Vagina (tissue), 2 donors: ENCODE results near the gene COX6A2. TPM values are rescaled to one million over a fixed set of nuclear protein-coding genes. Genes with fewer than 3 reads are reported as not detected.

Experiments used
- DNase-seq, 2 donors: peaks; one replicate each; pipeline ENCODE4 v3.0.0-alpha.2; 2017; ENCODE audit errors: extremely low spot score in 2 of 2
- H3K27ac ChIP-seq: fragments of 200-600 bp; sonication (generic); one replicate; pipeline ENCODE4 v1.5.1; 2019
- H3K27me3 ChIP-seq: fragments of 200-600 bp; sonication (generic); one replicate; pipeline ENCODE4 v1.5.1; 2019
- H3K36me3 ChIP-seq, 2 donors: fragments of 200-600 bp; sonication (generic); one replicate each; pipeline ENCODE4 v1.5.1; 2017 to 2019
- H3K4me1 ChIP-seq: fragments of 200-600 bp; sonication (generic); one replicate; pipeline ENCODE4 v1.5.1; 2019
- H3K4me3 ChIP-seq, 2 donors: fragments of 200-600 bp; sonication (generic); 1 replicate in 1 of 2; 2 replicates in 1 of 2; pipeline ENCODE4 v1.5.1; 2016 to 2019
- H3K9me3 ChIP-seq: fragments of 200-600 bp; sonication (generic); one replicate; pipeline ENCODE4 v1.5.1; 2019
- CTCF ChIP-seq, 3 experiments: fragments of 450-650 bp in 2 of 3; fragments of 200-600 bp in 1 of 3; sonication (generic) in 1 of 3; IDR thresholded peaks; one replicate each; pipeline ENCODE4 v1.5.1; 2017 to 2019; ENCODE audit warnings: antibody characterized with exemption in 3 of 3, mild to moderate bottlenecking in 2 of 3, moderate library complexity in 2 of 3
- POLR2A ChIP-seq, 2 donors: fragments of 450-650 bp; IDR thresholded peaks; one replicate each; pipeline ENCODE4 v1.6.1; 2017; ENCODE audit warnings: antibody characterized with exemption in 2 of 2, mild to moderate bottlenecking in 2 of 2, moderate library complexity in 2 of 2
- POLR2AphosphoS5 ChIP-seq, 2 donors: sonication (generic); formaldehyde crosslinking; IDR thresholded peaks; one replicate each; pipeline ENCODE4 v1.9.0; 2017; ENCODE audit warnings: antibody characterized with exemption in 2 of 2, mild to moderate bottlenecking in 2 of 2, low read depth in 1 of 2; ENCODE audit not compliant: insufficient read depth in 1 of 2
- intact Hi-C: fragments of 100-400 bp; cut with DNase I; formaldehyde crosslinking; loops from one replicate; pipeline ENCODE4 v1.15.1; 2023
- total RNA-seq: library from RNA; depleted of rRNA; stranded (reverse); fragments of >200 nt; gene quantifications from one replicate; pipeline ENCODE4 v1.2.3, GENCODE V29; 2016

COX6A2 gene
- total RNA-seq, 1 donor from 2014 or later = not detected

- Histone ChIP-seq H3K36me3 (no peaks in the 10 kb centered on the region), H3K9me3 (no peaks in the 10 kb centered on the region), H3K4me1 (no peaks in the 10 kb centered on the region), H3K27me3 (no peaks in the 10 kb centered on the region), H3K4me3 (no peak overlapping the region), H3K27ac (no peak overlapping the region)
- no peak for DNase-seq
- TF ChIP-seq POLR2A (IDR thresholded peaks at IDR 0.05) (no peak), CTCF (IDR thresholded peaks at IDR 0.05) (no peak), POLR2AphosphoS5 (IDR thresholded peaks at IDR 0.05; ENCODE audit: insufficient read depth in 1 of 2, low read depth in 1 of 2) (no peak)
- intact Hi-C loops = no loop called here
Measured at GRCh38 chr16:31407406-31407805, 20.8 kb downstream of the COX6A2 start.

GRCh38 chr16:31404353-31405064 is 23.7 kb downstream of the COX6A2 start:
- no peak for DNase-seq
- TF ChIP-seq CTCF (IDR thresholded peaks at IDR 0.05) = no peak
- H3K4me3 ChIP-seq = no peak overlapping the region
- no peak overlapping the region for H3K27ac ChIP-seq
- H3K4me1 ChIP-seq = no peaks in the 10 kb centered on the region
- H3K9me3 ChIP-seq = no peaks in the 10 kb centered on the region
- H3K36me3 ChIP-seq = no peaks in the 10 kb centered on the region
- intact Hi-C loops = no loop called here
- H3K27me3 ChIP-seq = no peaks in the 10 kb centered on the region

- Histone ChIP-seq H3K27me3 (no peaks in the 10 kb centered on the region), H3K27ac (no peak overlapping the region), H3K9me3 (no peaks in the 10 kb centered on the region), H3K36me3 (no peaks in the 10 kb centered on the region), H3K4me3 (no peak overlapping the region), H3K4me1 (no peaks in the 10 kb centered on the region)
- intact Hi-C loops = no loop called here
- no peak for TF ChIP-seq POLR2AphosphoS5 (IDR thresholded peaks at IDR 0.05; ENCODE audit: insufficient read depth in 1 of 2, low read depth in 1 of 2)
- TF ChIP-seq CTCF (IDR thresholded peaks at IDR 0.05) = no peak
- TF ChIP-seq POLR2A (IDR thresholded peaks at IDR 0.05) = no peak
- DNase-seq = no peak
Measured at GRCh38 chr16:31403590-31404352, 24.4 kb downstream of the COX6A2 start.

GRCh38 chr16:31402687-31403086 is 25.5 kb downstream of the COX6A2 start:
- no peak for TF ChIP-seq POLR2A (IDR thresholded peaks at IDR 0.05)
- no peak for TF ChIP-seq POLR2AphosphoS5 (IDR thresholded peaks at IDR 0.05; ENCODE audit: insufficient read depth in 1 of 2, low read depth in 1 of 2)
- no peak for TF ChIP-seq CTCF (IDR thresholded peaks at IDR 0.05)
- intact Hi-C loops = no loop called here
- no peak for DNase-seq
- Histone ChIP-seq H3K27ac (no peak overlapping the region), H3K27me3 (no peaks in the 10 kb centered on the region), H3K36me3 (no peaks in the 10 kb centered on the region), H3K9me3 (no peaks in the 10 kb centered on the region), H3K4me3 (no peak overlapping the region), H3K4me1 (no peaks in the 10 kb centered on the region)

DNA sequence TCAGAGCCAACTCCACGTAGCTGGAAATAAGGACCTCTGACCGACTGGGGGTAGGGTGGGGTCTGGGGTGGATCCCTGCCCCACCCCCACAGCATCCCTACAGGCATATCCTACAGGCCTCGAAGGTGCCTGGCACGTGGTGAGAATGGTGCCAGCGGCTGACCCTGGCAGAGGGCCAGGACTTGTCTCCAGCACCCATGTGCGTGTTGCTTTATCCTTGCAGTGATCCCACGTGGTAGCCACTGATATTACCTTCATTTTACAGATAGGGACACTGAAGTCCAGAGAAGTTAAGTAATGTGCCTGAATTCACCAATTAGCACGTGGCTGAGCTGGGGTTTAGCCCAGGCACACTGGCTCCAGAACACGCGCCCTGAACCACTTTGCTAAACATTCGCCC is 26.7 kb downstream of the COX6A2 start:
- intact Hi-C loops = no loop called here
- Histone ChIP-seq H3K4me1 (no peaks in the 10 kb centered on the region), H3K36me3 (no peaks in the 10 kb centered on the region), H3K9me3 (no peaks in the 10 kb centered on the region), H3K4me3 (no peak overlapping the region), H3K27ac (no peak overlapping the region), H3K27me3 (no peaks in the 10 kb centered on the region)
- no peak for TF ChIP-seq POLR2A (IDR thresholded peaks at IDR 0.05)
- no peak for TF ChIP-seq POLR2AphosphoS5 (IDR thresholded peaks at IDR 0.05; ENCODE audit: insufficient read depth in 1 of 2, low read depth in 1 of 2)
- no peak for TF ChIP-seq CTCF (IDR thresholded peaks at IDR 0.05)
- DNase-seq = no peak
